Suppressor macrophage (primary cell): ENCODE data around the gene AJUBA.

Source experiments
- DNase-seq, 4 experiments: peaks; one replicate each; pipeline ENCODE4 v3.0.0-alpha.2; 2020 to 2022

AJUBA gene

DNA sequence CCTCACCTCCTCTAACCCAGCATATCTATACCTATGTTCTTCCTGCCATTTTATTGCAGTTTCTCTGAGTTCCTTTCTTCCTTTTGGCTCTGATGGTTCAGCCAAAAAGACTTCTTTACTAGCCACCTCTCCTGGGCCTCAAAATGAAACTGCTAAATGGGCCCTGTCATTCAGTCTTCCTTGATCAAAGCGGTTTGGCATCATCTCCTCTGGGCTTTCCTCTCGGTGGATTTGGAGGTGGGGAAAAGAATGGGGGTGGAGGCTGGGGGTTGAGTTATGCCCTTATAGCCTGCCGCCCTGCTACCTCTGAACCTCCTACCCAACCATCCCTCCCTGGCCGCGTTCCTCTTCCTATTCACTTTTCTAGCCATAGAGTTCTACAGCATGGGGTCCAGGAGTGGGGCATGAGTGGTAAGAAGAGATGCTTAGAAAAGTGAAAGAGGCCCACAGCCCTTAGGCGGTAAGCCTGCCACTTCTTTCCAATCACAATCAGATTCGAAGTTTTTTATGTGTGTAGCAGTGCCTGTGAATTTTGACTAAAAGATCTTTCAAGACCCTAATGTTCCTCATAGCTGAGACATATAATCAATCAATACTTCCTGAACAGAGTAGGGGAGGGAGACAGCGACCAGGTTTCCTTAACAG lies 2.5 kb downstream of the AJUBA start:
- DNase-seq, result no peak

DNA sequence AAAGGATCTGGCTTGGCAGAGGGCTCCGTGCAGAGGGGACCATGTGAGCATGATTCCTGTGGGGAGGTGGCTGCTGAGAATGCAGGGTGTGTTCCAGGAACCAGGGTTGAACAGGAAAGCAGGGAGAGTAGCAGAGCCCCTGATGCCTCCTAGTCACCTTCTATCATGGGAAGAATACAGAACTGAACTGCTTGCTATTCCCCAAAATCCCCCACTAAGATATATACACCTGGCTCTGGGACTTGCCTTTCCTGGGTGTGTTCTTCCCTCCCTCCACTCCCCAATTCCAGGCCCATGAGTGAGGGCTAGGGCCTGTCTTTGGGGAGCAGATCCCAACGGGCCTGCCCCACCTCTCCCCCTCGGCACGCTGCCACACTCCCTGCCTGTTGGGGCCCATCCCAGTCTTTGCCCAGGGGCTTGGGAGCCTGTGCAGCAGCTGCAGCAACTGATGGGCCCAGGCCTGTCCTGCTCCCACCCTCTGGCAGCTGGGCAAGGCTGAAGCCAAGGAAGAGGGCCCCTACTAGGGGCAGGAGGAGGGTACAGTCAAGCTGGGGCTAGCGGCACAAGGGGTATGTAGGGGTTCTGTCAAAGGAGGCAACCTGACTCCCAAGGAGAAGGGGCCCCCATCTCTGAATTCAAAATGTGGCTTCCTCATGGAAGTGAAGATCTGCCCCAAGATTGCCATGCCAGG lies 3.2 kb downstream of the AJUBA start:
- no peak for DNase-seq

DNA sequence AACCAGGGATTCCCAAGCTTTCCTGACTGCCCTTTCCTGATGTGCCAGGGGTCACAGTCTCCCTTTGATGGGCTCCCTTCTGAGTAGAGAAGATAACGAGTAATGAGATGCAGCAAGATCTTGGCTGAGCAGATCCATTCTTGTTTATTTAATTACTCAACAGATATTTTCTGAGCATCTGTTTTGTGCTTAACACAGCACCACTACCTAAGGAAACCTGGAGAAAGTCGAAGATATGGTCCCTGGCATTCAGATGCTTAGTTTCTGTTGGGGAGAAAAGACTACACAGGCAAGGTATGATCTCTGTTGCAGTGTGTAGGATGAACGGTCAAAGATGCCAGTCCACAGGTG lies 3.9 kb downstream of the AJUBA start:
- no peak for DNase-seq

DNA sequence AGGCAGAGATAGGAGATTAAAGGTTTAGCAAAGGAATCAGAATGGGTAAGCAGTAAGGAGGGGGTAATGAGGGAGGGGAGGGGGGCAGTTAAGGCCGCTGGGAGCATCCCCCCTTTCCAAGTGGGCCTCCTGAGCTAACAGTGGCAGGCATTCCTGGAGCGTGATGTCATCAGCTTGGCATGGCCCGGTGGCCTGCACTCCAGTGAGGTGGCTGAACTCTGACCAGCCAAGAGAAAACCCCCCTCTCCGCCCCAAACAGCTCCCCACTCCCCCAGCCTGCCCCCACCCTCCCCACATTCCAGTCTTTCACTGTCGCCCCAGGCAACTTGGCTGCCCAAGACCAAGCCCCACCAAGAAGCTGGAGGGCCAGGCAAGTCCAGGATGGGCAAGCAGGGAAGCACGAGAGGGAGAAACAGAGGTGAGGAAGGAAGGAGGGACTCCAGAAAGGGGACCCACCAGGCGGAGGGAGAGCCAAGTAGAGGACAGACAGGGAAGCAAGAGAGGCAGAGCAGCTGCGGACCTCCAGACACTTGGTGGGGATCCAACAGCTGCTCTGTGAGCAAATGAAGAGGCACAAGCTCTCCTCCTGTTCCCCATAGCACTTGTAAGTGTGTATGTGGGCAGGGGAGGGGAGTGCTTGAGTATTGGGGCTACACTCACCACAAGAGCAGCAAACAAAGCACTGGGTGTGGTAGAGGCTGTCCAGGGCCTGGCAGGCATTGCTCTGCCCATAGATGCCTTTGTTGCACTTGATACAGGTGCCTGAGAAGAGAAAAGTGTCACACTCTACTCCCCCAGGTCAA lies 4.5 kb downstream of the AJUBA start:
- no peak for DNase-seq

DNA sequence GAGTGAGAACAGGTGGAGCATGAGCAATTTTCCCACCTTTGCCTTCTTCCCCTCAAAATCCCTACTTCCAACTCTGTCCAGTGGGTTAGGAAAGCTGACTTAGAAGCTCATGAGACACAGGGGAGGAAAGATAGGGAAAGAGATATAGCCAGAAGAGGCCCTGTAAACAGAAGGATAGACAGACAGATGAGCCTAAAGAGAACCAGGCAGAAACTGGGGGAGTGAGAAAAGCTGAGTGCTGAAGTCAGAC lies 5.0 kb downstream of the AJUBA start:
- no peak for DNase-seq

DNA sequence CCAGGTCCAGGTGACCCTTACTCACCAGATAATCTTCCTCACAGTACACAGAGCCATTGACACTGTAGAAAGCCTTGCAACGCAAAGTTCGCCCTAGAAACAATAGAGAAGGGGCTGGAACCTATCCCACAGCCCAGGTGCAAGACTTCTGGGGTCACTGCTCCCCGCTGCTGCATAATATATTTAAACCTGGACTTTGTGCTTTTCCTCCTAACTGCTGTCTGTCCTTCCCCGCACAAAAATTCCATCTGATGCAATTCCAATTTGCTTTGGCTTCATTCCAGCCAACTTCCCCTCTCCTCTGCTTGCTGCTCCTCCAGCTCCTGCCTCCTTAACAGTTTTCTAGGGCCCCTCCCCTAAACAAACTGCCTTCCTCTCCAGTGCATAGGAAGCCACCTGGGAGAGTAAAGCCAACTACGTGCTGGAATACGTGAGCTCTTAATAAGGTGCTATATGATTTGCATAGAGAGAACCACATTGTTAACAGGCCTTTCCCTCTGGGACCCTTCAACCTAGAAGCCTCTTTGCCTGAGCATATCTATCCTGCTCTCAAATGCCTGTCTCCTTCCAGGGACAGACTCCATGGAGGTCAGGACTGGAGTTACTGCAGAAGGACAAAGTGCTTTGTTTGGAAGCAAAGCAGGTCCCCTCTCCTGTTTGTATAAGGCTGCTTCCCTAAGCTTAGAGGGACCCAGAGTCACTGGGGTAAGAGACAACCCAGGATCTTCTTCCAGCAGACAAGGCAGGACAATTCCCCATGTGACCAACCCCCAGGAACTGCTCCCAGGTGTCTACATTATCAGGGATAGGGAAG lies 5.5 kb downstream of the AJUBA start:
- peak in 2 of 4 experiments; percentile 30 to 31 for DNase-seq

DNA sequence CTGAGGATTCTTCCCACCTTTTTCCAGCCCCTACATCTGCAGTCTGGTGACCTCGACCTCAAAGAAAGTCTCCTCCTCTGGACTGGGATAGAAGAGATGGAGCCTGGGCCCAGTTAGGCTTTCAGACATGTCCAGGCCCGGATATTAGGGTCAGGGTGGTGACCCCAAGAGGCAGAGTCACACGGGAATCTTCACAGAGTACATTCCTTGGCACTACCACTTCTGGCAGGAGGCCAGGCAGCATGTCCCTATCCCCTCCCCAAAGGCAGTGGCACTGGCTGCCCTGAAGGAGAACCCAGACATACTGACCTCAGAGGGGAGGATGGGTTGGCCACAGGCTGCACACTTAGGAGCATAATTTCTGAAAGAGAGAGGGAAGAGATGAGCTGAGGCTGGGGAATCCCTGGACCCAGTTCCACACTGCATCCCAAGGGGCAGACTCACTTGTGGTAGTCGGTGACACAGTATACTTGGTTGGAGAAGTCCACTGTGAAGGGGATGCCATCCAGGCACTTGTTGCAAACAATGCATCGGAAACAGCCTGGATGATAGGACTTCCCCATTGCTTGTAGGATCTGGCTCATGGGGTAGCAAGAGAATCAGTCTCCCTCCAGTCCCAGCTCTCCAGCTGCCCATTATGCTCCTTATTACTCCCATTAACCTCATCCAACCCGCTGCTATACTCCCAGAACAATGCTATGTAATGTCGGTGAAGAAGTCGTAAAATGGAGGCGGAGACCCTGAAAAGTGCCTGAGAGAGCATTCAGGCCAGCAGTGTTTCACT lies 7.6 kb downstream of the AJUBA start:
- DNase-seq, result no peak

DNA sequence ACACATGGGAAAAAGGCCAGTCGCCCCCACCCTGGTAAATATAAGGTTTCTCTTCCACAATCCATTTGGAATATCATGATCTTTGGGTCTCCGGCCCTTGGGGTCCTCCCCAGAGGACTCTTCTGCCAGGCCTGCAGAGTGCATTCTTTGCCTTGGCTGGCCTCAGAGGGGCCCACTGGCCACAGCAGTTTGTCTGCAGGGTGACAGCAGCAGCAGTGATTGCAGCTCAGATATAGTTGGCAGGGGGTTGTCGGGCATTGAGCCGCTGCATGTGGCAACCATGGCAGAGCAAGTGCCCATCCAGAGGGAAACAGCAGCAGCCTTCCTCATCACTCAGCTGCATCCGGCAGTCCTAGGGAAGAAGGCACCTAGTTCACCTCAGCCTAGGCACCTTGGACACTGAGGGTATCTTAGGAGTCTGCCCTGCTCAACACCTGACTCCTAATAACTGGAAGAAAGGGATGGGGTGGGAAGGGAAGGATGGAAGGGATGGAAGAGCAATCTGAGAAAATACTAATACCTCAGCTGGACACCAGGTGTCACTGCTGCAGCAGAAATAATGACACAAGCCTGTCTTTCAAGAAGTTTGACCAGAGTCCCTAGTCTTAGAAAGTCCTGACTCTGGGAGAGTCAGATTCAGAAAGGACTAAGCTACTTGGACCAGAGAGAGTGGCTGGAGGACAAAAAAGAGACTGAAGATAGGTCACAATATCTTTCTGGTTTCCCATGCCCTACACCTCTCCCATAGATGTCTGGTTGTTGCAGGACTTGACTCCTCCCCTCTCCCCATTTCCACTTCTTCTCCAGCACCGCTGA lies 8.9 kb downstream of the AJUBA start:
- DNase-seq, result peak; percentile 70 to 76 (median 74)

DNA sequence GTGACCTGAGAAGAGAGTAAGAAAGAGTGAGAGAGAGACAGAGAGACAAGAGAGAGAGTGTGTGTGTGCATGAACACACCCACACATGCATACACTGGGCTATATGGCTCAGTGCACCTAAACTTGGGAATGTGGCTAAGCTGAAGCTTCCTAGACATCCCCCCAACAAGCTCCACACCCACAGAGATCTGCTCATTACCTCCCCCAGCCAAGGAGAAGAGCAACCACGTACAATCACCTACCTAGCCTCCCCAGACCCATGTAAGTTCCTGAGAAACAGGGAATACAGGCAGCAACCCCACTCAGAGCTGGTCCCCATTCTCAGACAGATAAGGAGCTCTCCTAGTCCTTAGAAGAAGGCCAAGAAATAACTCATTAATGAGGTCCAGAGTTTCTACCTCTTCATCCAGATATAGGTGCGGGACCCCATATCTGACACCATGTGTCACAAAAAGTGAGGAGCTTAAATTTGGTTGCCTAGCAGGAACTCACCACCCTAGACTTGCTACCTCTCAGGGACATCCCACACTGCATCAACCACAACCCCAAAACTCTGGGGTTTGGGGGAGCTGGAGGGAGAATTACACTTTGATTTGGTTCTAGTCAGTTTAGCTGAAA lies 9.9 kb downstream of the AJUBA start:
- DNase-seq, result no peak

DNA sequence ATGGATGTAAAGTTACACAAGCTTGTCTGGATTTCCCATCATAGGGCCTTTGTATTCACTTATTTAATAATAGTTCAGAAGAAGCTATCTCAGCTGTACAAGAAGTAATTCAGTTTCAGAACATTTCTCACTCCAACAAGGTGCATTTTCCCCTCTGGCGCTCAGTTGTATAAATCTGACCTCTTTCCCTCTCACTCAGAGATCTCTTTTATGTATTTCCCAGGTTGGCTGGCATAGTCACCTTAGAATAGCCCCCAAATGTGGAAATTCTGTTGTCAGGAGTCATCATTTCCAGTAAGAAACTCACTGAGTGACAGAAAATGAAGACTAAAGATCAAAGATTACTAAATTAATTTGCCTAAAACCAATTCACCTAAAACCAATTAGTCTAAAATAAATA lies 11.2 kb downstream of the AJUBA start:
- DNase-seq, result no peak

DNA sequence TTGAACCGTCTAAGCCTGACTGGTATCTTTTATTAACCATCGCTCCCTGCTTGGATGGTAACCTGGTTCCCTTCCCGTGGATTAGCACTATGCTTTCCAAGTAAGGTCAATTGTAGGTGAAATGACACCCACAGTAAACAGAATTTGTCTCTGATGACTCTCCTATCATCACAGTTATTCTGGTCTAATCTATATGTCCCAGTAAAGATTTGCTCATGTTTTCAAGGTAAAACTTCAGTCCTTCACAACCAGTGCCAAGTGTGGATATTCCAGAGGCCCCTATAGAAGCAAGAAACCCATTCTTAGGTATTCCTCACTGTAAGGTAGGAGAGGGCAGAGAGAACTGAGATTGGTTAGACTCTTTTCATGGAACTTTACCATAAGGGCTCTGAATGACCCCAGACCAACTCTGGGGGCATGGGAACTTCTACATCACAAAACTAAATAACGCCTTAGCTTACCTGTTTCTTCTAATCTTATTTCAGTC lies 15.5 kb downstream of the AJUBA start:
- no peak for DNase-seq

DNA sequence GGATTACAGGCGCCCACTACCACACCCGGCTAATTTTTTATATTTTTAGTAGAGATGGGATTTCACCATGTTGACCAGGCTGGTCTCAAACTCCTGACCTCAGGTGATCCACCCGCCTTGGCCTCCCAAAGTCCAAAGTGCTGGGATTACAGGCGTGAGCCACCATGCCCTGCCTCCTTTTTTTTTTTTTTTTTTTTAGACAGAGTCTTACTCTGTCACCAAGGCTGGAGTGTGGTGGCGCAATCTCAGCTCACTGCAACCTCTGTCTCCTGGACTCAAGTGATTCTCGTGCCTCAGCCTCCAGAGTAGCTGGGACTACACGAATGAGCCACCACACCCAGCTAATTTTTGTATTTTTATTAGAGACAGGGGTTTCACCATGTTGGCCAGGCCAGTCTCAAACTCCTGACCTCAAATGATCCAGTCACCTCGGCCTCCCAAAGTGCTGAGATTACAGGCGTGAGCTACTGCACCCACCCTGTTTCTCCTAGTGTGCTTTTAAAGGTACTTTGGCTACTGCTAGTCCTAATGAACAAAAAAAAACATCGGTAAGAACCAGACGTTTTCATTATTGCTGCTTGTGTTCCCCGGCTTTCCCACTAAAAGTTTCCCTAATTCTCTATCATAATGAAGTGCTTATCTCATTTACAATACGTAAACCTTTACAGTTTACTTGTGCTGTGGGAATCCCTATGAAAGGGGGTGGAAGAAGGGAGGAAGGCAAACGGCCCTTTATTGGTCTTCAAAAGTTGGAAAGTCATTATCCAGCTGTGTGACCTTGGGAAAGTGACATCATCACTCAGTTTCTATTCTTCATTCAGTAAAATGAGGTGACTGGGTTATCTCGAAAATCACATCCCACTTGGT lies 16.2 kb downstream of the AJUBA start:
- DNase-seq, result peak in 1 of 4 experiments; percentile 17

DNA sequence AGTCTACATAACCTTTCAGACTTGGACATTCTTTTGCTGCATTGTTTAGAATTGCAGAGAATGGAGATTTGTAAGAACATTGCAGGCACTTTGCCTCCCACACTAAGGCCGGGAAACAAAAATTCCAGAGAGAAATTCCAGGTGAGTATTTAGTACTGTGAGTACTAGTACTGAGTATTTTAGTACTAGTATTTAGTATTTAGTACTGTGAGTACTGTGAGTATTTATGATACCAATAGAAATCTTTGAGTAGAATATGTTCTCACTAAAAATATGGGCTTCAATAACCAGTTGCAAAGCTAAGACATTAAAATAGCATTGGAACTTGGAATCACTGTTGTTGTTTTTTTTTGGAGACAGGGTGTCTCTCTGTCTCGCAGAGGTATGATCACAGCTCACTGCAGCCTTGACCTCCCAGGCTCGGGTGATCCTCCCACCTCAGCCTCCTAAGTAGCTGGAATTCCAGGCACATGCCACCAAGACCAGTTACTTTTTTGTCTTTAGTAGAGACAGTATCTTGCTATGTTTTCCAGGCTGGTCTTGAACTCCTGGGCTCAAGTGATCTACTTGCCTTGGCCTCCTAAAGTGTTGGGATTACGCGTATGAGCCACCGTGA lies 20.2 kb downstream of the AJUBA start:
- DNase-seq, result no peak

DNA sequence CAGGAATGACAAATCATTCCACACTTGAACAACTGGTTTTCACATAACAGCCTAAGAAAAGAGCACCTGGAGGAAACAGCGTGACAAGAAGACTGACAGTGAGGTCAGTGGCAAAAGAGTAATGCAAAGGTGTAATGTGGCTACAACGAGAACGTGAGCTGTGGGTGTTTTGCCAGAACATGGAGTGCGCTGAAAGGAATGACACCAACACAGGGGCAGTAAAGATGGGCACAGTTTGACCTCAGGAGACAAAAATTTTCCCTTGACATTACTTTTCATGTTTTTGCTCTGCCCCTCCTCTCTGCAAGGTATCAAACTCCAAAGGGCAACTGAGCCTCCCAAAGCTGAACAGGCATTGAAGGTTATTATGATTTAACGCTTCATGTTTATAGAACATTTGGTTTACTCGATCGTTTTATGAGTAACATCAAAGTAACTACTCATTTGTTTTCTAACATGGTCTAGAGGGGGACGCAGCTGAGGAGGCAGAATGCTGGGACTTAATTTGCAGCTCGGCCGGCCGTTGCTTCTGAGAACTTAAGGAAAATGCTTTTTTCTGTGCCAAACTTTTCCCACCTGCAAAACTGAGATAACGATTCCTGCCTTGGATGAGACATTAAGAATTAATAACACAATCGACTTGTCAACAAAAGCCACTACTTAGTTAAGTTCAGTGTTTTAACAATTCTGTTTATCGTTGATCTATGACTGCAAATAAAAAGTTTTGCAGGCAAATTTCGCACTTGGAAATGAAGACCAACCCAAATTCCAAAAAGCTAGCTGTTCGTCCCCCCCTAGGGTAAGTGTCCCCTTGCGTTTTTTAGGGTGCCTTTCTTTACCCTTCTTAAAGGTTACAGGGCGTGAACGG lies 26.4 kb downstream of the AJUBA start:
- peak in 2 of 4 experiments; percentile 13 to 17 for DNase-seq

DNA sequence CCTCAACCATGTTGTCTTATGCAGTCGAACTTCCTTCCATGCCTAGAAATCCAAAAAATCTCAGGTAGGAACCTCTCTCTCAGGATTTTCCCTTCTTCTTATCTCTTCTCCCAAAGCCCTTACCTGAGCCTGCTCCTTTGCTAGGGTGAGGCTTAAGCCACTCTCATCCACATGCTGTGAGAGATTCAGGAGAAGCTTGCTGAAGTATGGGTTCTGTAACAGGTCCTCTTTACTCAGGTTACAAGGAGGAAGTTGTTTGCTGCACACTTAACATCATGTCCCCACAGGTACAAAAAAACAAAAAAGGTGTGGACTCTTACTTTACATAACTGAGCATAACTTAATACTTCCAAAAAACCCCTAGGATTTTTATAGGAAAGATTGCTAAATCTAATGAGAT lies 29.9 kb downstream of the AJUBA start:
- DNase-seq, result no peak

DNA sequence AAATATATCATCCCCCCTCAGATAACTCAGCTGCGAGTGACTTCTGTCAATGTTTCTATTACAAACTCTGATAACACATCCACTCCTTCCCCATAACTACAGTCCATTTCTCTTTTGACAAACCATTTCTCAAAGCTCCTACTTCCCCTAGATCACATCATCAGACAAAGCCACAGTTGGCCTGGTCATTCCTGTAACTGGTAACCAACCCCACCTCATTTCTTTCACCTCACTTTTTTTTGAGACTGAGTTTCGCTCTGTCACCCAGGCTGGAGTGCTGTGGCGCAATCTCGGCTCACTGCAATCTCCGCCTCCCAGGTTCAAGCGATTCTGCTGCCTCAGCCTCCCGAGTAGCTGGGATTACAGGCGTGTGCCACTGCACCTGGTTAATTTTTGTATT lies 30.6 kb downstream of the AJUBA start:
- peak; percentile 13 to 56 (median 38) for DNase-seq

DNA sequence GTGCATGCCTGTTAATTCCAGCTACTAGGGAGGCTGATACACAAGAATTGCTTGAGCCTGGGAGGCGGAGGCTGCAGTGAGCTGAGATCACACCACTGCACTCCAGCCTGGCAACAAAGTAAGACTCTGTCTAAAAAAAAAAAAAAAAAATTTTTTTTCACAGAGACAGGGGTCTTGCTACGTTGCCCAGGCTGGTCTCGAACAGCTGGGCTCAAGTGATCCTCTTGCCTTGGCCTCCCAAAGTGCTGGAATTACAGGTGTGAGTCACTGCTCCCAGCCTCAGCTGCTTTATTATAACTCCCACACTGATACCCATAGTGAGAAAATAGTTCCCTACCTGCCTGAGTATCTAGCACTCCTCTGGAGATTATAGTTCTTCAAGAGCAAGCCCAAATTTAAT lies 36.7 kb downstream of the AJUBA start:
- DNase-seq, result no peak

DNA sequence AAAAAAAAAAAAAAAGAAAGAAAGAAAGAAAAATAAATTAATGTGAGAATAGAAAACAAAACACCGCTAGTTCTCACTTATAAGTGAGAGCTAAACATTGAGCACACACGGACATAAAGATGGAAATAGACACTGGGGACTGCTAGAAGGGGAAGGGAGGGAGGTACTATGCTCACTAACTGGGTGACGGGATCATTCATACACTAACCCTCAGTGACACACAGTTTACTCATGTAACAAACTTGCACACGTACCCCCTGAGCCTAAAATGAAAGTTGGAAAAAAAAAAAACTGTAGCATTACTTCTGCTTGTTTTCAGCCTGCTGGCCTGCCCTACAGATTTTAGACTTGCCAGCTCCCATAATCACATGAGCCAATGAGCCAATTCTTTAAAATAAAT lies 42.7 kb downstream of the AJUBA start:
- DNase-seq, result no peak
